Central memory CD4-positive, alpha-beta T cell (primary cell): ENCODE results near the gene POU2F3.
"Not testable (repeated sequence)": the region's sequence is repeated elsewhere in the genome, so short reads cannot be mapped to it uniquely, and the experiment has no call there.

ENCODE experiments used
- DNase-seq: peaks from one replicate; pipeline ENCODE4 v3.0.0; 2022

POU2F3 gene

GRCh38 chr11:120254788-120255518, 15.0 kb downstream of the POU2F3 start:
- DNase-seq, result no peak

DNA sequence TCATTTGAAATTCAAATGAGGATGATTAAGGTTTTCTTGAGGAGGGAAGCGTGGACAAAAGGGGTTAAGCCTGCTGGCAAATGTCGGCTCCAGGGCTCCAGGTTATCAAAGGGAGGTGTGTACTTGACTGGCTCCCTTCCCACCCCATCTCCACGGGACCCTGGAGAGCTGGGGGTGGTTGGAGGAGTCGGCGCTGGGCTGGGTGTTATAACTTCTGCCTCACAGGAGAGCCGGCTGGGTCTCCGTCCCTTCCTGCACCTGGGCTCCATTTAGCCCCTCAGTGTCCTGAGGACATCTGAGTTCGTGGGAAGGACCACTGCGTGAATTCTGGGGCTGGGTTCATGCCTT, 15.6 kb downstream of the POU2F3 start:
- DNase-seq, result no peak

DNA sequence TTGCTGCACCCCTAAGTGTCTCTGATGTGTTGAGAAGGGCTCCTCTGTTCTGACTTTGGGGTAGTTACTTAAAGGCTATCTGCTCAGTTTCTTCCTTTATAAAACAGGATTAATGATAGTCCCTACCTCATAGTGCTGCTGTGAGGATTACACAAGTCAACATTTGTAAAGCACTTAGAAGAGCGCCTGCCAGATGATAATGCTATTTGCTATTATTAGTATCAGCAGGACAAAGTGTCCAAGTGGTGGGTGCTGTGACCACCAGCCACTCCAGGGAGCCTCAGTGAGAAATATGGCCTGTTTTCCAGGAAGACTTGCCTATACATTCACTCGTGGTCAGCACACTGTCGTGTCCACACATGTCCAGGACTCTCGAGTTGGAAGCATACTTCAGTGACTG, 16.2 kb downstream of the POU2F3 start:
- DNase-seq, result no peak

DNA sequence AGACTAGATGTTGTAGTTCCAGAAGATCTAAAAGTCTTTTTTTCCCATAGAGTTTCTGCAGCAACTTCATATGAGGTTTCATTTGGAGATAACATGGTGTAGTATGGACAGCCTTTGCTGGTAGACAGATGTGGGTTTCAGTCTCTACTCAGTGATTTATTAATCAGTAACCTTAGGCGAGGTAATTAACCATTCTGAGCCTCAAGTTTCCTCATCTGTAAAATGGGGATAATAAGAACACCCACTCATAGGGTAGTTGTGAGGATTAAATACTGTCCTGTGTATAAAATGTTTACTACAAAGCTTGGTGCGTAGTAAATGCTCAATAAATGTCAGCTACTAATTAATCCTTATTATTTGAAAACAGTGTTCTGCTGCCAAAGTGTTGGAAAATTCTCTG, 16.8 kb downstream of the POU2F3 start:
- DNase-seq, result no peak

DNA sequence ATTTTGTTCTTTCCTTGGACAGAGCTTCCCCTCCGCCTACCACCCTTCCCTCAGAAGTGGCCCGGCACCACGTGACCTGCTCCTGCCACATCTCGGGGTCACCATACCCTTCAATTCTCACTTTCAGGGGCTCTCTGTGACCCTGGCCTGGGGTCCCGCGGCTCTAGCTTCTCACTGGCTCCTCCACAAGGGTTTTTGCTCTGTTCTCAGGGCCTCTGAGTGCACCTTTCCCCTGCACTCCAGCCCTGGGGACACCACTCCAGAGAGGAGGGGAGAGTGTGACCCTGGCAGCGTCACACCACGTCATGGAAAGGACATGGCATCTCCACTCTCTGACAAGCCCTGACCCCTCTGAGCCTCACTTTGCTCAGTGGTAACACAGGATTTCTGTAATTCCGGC, 17.4 kb downstream of the POU2F3 start:
- no peak for DNase-seq

DNA sequence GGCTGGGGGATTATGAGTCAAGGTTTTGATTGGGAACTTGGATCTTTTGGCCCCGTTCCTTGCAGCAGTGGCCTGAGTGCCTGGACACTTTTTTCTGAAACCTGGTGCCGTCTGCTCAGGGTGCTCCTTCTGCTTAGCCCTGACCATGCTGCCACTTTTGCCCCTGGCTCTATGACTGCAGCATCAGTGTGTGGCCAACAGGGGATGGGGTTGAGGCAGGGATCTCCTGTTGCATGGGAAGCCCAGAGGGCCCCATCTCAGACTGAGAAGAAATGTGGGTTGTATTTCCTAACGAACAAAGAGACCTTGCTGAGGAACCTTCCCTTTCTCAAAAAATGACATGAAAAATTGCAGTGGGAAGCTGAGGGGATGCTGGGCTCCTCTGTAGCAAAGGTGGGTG, 18.7 kb downstream of the POU2F3 start:
- DNase-seq, result no peak

GRCh38 chr11:120259241-120259640, 19.3 kb downstream of the POU2F3 start:
- DNase-seq, result no peak

- no peak for DNase-seq
Measured at GRCh38 chr11:120259988-120260565, 20.1 kb downstream of the POU2F3 start.

DNA sequence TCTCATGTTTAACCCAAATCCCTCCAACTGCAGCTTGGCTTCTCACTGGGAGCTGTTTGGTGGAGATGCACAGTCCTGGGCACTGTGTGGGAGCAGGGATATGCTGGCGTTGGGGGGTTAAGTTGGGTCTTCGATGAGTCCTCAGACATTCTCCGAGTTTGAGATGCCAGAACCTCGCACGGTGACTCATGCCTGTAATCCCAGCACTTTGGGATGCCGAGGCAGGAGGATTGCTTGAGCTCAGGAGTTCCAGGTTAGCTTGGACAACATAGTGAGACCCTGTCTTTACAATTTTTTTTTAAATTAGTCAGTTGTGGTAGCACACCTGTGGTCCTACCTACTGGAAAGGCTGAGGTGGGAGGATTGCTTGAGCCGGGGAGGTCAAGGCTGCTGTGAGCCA, 20.7 kb downstream of the POU2F3 start:
- no peak for DNase-seq

DNA sequence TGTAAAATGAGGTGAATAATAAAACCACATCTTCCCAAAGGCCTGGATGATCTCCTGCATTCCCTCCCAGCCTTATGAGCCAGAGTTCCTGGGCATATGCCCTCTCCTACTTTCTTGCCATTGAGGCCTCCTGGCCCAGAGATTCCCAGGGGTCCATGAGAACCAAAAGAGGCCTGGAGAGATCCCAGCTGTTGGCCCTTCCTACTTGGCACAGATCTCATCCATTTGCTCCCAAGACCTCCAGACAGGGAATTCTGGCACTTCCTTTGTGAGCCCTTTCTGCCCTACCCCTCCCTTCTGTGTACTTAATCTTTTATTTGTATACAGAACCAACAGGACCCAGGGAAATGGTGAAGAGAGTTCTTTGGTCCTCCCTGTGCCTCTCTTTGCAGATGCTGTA, 21.4 kb downstream of the POU2F3 start:
- no peak for DNase-seq

GRCh38 chr11:120261931-120262330, 22.0 kb downstream of the POU2F3 start:
- no peak for DNase-seq

- no peak for DNase-seq
Measured at GRCh38 chr11:120267319-120267718, 27.4 kb downstream of the POU2F3 start.

- no peak for DNase-seq
Measured at GRCh38 chr11:120268686-120269085, 28.7 kb downstream of the POU2F3 start.

- no peak for DNase-seq
Measured at GRCh38 chr11:120270386-120270785, 30.4 kb downstream of the POU2F3 start.

DNA sequence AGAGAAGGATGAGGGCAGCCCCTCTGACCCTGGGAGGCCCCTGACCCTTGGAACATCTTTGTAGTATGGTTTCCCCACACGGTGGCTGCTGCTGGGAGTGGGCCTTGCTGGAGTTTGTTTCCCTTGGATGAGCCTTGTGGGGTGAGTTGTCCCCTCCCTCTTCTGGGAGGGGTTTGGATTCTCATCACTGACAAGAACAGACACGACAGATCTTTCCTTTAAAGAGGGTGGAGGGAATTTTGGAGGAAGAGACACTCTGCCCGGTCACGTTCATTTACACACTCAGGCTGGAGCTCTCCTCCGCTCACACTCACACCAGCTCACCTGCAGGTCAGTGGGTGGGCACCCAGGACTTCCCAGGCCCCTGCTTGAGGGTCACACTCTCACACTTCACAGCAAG, 31.7 kb downstream of the POU2F3 start:
- no peak for DNase-seq

- DNase-seq, result no peak
Measured at GRCh38 chr11:120272303-120272702, 32.4 kb downstream of the POU2F3 start.

DNA sequence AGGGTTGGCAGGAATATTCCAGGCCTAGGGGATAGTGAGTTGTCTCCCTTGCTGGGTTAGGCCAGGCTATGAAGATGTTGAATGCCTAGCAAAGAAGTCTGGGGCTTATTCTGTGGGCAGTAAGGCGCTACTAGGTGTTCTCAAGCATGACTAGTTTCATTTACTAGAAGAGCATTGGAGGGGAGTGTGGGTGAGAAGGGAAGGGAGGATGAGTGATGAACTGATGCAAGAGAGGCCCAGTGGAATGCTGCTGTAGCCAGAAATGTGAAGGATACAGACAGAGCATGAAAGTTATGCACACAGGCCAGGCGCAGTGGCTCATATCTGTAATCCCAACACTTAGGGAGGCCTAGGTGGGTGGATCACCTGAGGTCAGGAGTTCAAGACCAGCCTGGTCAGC, 33.5 kb downstream of the POU2F3 start:
- DNase-seq, result no peak

GRCh38 chr11:120273956-120274355, 34.0 kb downstream of the POU2F3 start:
- not testable (repeated sequence) for DNase-seq

DNA sequence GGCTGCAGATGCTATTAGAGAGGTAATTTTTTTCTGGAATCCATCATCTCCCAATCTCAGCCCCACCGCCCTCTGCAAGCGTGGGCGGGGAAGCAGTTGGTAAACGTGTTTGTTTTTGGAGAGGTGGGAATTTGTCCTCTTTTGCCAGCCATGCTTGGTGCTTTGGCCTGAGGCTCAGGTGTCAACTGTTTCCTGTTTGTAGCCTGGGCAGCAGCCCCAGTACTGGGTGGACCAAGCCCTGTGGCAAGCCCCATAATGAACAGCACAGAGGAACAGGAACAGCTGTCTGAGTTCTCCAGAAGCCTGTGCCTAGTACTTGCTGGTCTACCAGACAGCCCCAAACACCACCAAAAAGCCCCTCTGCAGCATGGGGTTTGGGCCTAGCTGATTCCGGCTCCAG, 39.6 kb downstream of the POU2F3 start:
- no peak for DNase-seq

DNA sequence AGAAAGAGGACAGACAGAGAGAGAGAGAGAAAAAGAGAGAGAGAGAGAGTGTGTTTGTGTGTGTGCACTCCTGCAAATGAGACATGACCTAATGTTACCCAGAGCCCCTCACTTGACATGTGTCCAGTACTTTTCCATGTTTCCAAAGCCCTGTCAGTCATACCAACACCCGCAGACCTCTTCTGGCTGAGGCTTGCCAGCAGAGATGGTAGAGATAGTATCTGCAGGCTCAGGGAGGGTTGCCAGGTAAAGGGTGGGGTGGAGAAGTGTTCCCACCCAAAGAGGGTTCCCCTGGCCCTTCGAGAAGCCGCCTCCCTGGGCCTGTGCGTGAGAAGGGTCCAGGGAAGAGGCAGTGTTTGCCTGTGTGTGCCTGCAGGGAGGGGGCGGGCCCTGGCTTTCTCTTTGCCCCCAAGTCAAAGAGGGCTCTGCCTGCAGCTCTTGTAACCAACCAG, 40.7 kb downstream of the POU2F3 start:
- DNase-seq, result no peak

GRCh38 chr11:120281143-120281795, 41.3 kb downstream of the POU2F3 start:
- DNase-seq, result no peak

DNA sequence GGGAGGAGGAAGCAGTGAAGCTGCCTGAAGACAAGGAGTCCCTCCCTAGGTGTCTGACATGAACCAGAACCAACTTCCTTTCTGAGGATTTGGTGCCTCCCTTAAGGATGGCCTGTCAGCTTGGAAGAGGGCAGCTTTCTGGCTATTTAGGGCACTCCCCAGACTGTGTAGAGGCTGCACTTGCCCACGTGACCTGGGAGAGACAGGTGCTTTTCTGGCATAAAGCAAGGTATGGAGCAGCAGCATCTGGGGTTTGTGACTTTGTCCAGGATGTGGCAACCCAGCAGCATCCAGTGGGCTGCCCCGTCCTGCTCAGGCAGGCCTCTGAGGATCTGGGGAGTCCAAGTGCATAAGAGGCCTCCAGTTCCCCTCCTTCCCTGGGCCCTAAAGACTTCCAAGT, 43.2 kb downstream of the POU2F3 start:
- DNase-seq, result no peak

- no peak for DNase-seq
Measured at GRCh38 chr11:120284272-120284671, 44.3 kb downstream of the POU2F3 start.

GRCh38 chr11:120285256-120285655, 45.3 kb downstream of the POU2F3 start:
- no peak for DNase-seq
